ENCODE data around the gene GALNT10.
A peak's percentile ranks its signal among the peaks of the same experiment; 100 is the strongest.

GALNT10 gene

GRCh38 chr5:154165886-154166285, 24.6 kb upstream of the GALNT10 start:
- H3K9ac ChIP-seq (ENCODE audit: insufficient read length, low read depth) = no peak overlapping the region
- DNase-seq (ENCODE audit: low read depth, low spot score) = no peak
- no peaks in the 10 kb centered on the region for H3K36me3 ChIP-seq (ENCODE audit: insufficient read depth, insufficient read length, low read length)
- H3K4me1 ChIP-seq (ENCODE audit: insufficient read depth, insufficient read length) = no peaks in the 10 kb centered on the region
- H3K9me3 ChIP-seq (ENCODE audit: insufficient read depth, low read length) = no peaks in the 10 kb centered on the region
- no peak for TF ChIP-seq ZNF274 (IDR thresholded peaks at IDR 0.05; ENCODE audit: low read depth, low read length)
- no peak for TF ChIP-seq SUZ12 (IDR thresholded peaks at IDR 0.05; ENCODE audit: extremely low read depth, insufficient read depth, insufficient read length)
- TF ChIP-seq YY1 (IDR thresholded peaks at IDR 0.05; ENCODE audit: insufficient read depth, insufficient read length) = no peak
- H3K4me3 ChIP-seq (ENCODE audit: insufficient read length, low read depth) = no peak overlapping the region
- H3K27me3 ChIP-seq (ENCODE audit: insufficient read depth, insufficient read length) = no peaks in the 10 kb centered on the region

- peak; percentile 47 for DNase-seq (ENCODE audit: low read depth, low spot score)
- no peak overlapping the region for H3K9ac ChIP-seq (ENCODE audit: insufficient read length, low read depth)
- H3K9me3 ChIP-seq (ENCODE audit: insufficient read depth, low read length) = no peaks in the 10 kb centered on the region
- H3K27me3 ChIP-seq (ENCODE audit: insufficient read depth, insufficient read length) = no peaks in the 10 kb centered on the region
- no peak overlapping the region for H3K4me3 ChIP-seq (ENCODE audit: insufficient read length, low read depth)
- no peaks in the 10 kb centered on the region for H3K4me1 ChIP-seq (ENCODE audit: insufficient read depth, insufficient read length)
- H3K36me3 ChIP-seq (ENCODE audit: insufficient read depth, insufficient read length, low read length) = no peaks in the 10 kb centered on the region
- no peak for TF ChIP-seq ZNF274 (IDR thresholded peaks at IDR 0.05; ENCODE audit: low read depth, low read length)
- TF ChIP-seq SUZ12 (IDR thresholded peaks at IDR 0.05; ENCODE audit: extremely low read depth, insufficient read depth, insufficient read length) = no peak
- TF ChIP-seq YY1 (IDR thresholded peaks at IDR 0.05; ENCODE audit: insufficient read depth, insufficient read length) = no peak
Observed at GRCh38 chr5:154166901-154167791, 23.4 kb upstream of the GALNT10 start.

GRCh38 chr5:154168395-154168794, 22.1 kb upstream of the GALNT10 start:
- Histone ChIP-seq H3K4me1 (ENCODE audit: insufficient read depth, insufficient read length) (no peaks in the 10 kb centered on the region), H3K9me3 (ENCODE audit: insufficient read depth, low read length) (no peaks in the 10 kb centered on the region), H3K4me3 (ENCODE audit: insufficient read length, low read depth) (no peak overlapping the region), H3K27me3 (ENCODE audit: insufficient read depth, insufficient read length) (no peaks in the 10 kb centered on the region), H3K9ac (ENCODE audit: insufficient read length, low read depth) (no peak overlapping the region), H3K36me3 (ENCODE audit: insufficient read depth, insufficient read length, low read length) (no peaks in the 10 kb centered on the region)
- TF ChIP-seq SUZ12 (IDR thresholded peaks at IDR 0.05; ENCODE audit: extremely low read depth, insufficient read depth, insufficient read length) (no peak), ZNF274 (IDR thresholded peaks at IDR 0.05; ENCODE audit: low read depth, low read length) (no peak), YY1 (IDR thresholded peaks at IDR 0.05; ENCODE audit: insufficient read depth, insufficient read length) (no peak)
- no peak for DNase-seq (ENCODE audit: low read depth, low spot score)

- Histone ChIP-seq H3K9me3 (ENCODE audit: insufficient read depth, low read length) (no peaks in the 10 kb centered on the region), H3K9ac (ENCODE audit: insufficient read length, low read depth) (no peak overlapping the region), H3K36me3 (ENCODE audit: insufficient read depth, insufficient read length, low read length) (no peaks in the 10 kb centered on the region), H3K27me3 (ENCODE audit: insufficient read depth, insufficient read length) (no peaks in the 10 kb centered on the region), H3K4me1 (ENCODE audit: insufficient read depth, insufficient read length) (no peaks in the 10 kb centered on the region), H3K4me3 (ENCODE audit: insufficient read length, low read depth) (no peak overlapping the region)
- no peak for DNase-seq (ENCODE audit: low read depth, low spot score)
- TF ChIP-seq ZNF274 (IDR thresholded peaks at IDR 0.05; ENCODE audit: low read depth, low read length) (no peak), YY1 (IDR thresholded peaks at IDR 0.05; ENCODE audit: insufficient read depth, insufficient read length) (no peak), SUZ12 (IDR thresholded peaks at IDR 0.05; ENCODE audit: extremely low read depth, insufficient read depth, insufficient read length) (no peak)
Observed at GRCh38 chr5:154172785-154173184, 17.7 kb upstream of the GALNT10 start.

- DNase-seq (ENCODE audit: low read depth, low spot score) = no peak
- H3K4me1 ChIP-seq (ENCODE audit: insufficient read depth, insufficient read length) = no peaks in the 10 kb centered on the region
- no peaks in the 10 kb centered on the region for H3K36me3 ChIP-seq (ENCODE audit: insufficient read depth, insufficient read length, low read length)
- no peak overlapping the region for H3K9ac ChIP-seq (ENCODE audit: insufficient read length, low read depth)
- H3K4me3 ChIP-seq (ENCODE audit: insufficient read length, low read depth) = no peak overlapping the region
- TF ChIP-seq ZNF274 (IDR thresholded peaks at IDR 0.05; ENCODE audit: low read depth, low read length) = no peak
- TF ChIP-seq YY1 (IDR thresholded peaks at IDR 0.05; ENCODE audit: insufficient read depth, insufficient read length) = no peak
- no peak for TF ChIP-seq SUZ12 (IDR thresholded peaks at IDR 0.05; ENCODE audit: extremely low read depth, insufficient read depth, insufficient read length)
- H3K27me3 ChIP-seq (ENCODE audit: insufficient read depth, insufficient read length) = no peaks in the 10 kb centered on the region
- H3K9me3 ChIP-seq (ENCODE audit: insufficient read depth, low read length) = no peaks in the 10 kb centered on the region
Observed at GRCh38 chr5:154174091-154174490, 16.4 kb upstream of the GALNT10 start.

- no peak for TF ChIP-seq YY1 (IDR thresholded peaks at IDR 0.05; ENCODE audit: insufficient read depth, insufficient read length)
- TF ChIP-seq ZNF274 (IDR thresholded peaks at IDR 0.05; ENCODE audit: low read depth, low read length) = no peak
- TF ChIP-seq SUZ12 (IDR thresholded peaks at IDR 0.05; ENCODE audit: extremely low read depth, insufficient read depth, insufficient read length) = no peak
- DNase-seq (ENCODE audit: low read depth, low spot score) = no peak
- no peaks in the 10 kb centered on the region for H3K9me3 ChIP-seq (ENCODE audit: insufficient read depth, low read length)
Observed at GRCh38 chr5:154176181-154176580, 14.4 kb upstream of the GALNT10 start.

GRCh38 chr5:154178661-154179060, 11.9 kb upstream of the GALNT10 start:
- no peak overlapping the region for H3K9ac ChIP-seq (ENCODE audit: insufficient read length, low read depth)
- H3K27me3 ChIP-seq (ENCODE audit: insufficient read depth, insufficient read length) = no peaks in the 10 kb centered on the region
- TF ChIP-seq ZNF274 (IDR thresholded peaks at IDR 0.05; ENCODE audit: low read depth, low read length) = no peak
- no peak for TF ChIP-seq SUZ12 (IDR thresholded peaks at IDR 0.05; ENCODE audit: extremely low read depth, insufficient read depth, insufficient read length)
- TF ChIP-seq YY1 (IDR thresholded peaks at IDR 0.05; ENCODE audit: insufficient read depth, insufficient read length) = no peak
- no peaks in the 10 kb centered on the region for H3K9me3 ChIP-seq (ENCODE audit: insufficient read depth, low read length)
- H3K4me3 ChIP-seq (ENCODE audit: insufficient read length, low read depth) = no peak overlapping the region
- no peak for DNase-seq (ENCODE audit: low read depth, low spot score)
- H3K4me1 ChIP-seq (ENCODE audit: insufficient read depth, insufficient read length) = no peaks in the 10 kb centered on the region
- H3K36me3 ChIP-seq (ENCODE audit: insufficient read depth, insufficient read length, low read length) = no peaks in the 10 kb centered on the region

More at GRCh38 chr5:154176181-154176580, 14.4 kb upstream of the GALNT10 start:
- no peak overlapping the region for H3K4me3 ChIP-seq (ENCODE audit: insufficient read length, low read depth)
- H3K27me3 ChIP-seq (ENCODE audit: insufficient read depth, insufficient read length) = no peaks in the 10 kb centered on the region
- no peak overlapping the region for H3K9ac ChIP-seq (ENCODE audit: insufficient read length, low read depth)
- H3K4me1 ChIP-seq (ENCODE audit: insufficient read depth, insufficient read length) = no peaks in the 10 kb centered on the region
- H3K36me3 ChIP-seq (ENCODE audit: insufficient read depth, insufficient read length, low read length) = no peaks in the 10 kb centered on the region

Data from NT2/D1 (cell line).